AG09319 (cell line): Measurements from ENCODE around the gene GPX3.

Experiments used
- DNase-seq: peaks from one replicate; pipeline ENCODE4 v3.0.0-alpha.2; 2010; ENCODE audit warnings: low read depth; ENCODE audit errors: extremely low read depth
- TF ChIP-seq, protein P1 (sequence below): IDR thresholded peaks from 2 replicates; pipeline ENCODE4 v1.5.1; 2011; ENCODE audit warnings: low read depth, mild to moderate bottlenecking, inconsistent platforms, low read length, moderate library complexity

The GPX3 gene

GRCh38 chr5:151015974-151016587 lies 4.3 kb upstream of the GPX3 start:
- no peak for DNase-seq
- TF ChIP-seq, protein P1, sequence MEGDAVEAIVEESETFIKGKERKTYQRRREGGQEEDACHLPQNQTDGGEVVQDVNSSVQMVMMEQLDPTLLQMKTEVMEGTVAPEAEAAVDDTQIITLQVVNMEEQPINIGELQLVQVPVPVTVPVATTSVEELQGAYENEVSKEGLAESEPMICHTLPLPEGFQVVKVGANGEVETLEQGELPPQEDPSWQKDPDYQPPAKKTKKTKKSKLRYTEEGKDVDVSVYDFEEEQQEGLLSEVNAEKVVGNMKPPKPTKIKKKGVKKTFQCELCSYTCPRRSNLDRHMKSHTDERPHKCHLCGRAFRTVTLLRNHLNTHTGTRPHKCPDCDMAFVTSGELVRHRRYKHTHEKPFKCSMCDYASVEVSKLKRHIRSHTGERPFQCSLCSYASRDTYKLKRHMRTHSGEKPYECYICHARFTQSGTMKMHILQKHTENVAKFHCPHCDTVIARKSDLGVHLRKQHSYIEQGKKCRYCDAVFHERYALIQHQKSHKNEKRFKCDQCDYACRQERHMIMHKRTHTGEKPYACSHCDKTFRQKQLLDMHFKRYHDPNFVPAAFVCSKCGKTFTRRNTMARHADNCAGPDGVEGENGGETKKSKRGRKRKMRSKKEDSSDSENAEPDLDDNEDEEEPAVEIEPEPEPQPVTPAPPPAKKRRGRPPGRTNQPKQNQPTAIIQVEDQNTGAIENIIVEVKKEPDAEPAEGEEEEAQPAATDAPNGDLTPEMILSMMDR: no peak

DNA sequence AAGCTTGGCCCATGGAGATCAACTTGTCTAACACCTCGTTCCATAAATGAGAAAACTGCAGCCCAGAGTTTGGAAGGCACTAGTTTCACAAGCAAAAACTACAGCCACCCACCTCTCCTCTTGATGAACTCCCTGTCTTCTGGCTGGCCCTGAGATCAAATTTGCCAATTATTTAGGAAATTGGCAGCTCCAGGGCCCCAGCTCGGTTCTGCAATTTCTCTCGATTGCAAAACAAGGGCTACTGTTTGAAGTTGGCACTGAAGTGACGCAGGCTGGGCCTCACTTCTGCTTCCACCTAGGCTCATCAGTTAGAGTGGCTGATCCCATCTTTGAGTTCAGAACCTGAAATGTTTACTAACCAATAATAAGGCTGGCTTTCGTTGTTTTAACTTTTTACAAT lies 3.7 kb upstream of the GPX3 start:
- TF ChIP-seq, protein P1: no peak
- no peak for DNase-seq

DNA sequence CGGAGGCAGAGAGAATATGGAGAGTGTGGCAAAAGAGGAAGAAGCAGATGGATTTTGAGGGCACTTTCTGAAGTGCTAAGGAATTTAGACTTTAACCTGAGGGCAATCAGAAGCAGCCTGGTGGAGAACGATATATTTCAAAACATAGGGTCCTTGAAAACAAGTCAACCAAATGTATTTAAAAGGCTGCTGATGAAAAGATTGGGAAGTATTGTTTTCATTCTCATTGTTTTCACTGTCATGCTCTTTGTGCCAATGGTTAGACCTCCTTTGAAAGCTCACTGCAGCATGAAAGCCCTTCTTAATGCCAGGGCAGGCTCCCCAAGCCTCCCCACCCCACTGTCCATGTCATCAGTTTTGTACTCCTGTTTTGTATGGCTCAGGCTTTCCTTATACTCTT lies 2.5 kb upstream of the GPX3 start:
- TF ChIP-seq, protein P1: no peak
- no peak for DNase-seq

DNA sequence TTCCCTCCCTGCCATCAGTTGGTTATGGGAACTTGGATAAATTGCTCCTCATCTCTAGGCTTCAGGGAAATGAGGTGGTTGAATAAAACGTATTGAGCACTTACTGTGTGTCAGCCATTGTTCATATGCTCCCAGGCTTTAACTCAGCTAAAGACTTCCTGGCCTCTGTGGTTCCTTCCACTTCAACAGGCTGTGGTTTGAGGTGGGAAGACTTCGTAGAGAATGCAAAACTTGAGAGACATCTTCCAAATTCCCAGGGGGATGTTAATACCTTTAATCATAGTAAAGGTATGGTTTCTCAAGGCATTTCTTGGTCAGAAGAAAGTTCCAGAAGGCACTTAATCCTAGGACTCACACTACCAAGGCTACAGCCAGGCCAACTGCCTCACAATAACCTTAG lies 1.5 kb upstream of the GPX3 start:
- DNase-seq: no peak
- TF ChIP-seq, protein P1: no peak

DNA sequence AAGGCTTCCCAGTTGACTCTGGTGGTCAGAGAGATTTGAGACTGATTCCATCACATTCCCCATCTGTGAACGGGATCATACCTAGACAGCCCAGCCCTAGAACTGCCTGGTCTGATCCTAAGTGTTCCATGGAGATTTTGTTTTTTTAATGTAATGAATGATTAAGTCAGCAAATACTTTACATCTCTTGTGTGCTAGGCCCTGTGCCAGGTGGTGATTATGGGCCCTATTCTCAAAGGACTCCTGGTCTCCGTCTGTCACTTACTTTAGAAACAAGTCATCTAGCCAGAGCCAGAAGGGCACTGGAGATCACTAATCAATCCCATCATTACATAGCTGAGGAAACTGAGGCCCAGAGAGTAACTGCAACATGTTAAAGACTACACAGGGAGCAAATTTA lies 1.1 kb upstream of the GPX3 start:
- no peak for DNase-seq
- TF ChIP-seq, protein P1: no peak

- DNase-seq: no peak
- TF ChIP-seq, protein P1: no peak
Measured at GRCh38 chr5:151021746-151022145, 1.4 kb downstream of the GPX3 start.

DNA sequence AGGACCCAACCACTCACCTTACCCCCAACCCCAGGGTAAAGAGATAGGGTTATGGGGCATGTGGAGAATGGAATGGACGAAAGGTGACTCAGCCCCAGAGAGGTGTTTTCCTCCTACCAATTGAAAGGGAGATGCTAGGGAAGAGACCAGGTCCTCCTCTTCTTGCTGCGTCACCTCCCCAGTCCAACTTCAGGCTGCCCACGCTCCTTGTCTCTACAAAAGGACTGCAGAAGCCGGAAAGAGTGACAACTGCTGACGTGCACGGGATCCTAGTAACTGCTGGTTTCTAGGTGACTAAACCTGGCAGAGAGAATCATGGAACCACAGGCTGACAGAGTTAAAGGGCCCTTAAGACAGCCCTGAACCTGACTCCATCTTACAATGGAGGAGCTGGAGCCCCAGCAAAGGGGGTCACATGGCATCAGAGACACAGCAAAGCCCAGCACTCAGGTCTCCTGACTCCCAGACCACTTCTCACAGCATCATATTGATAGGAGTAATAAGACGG lies 2.2 kb downstream of the GPX3 start:
- TF ChIP-seq, protein P1: no peak
- no peak for DNase-seq
